ES-I3 (cell line): Measurements from ENCODE around the gene NISCH.

ENCODE experiments used
- H3K36me3 ChIP-seq: 2 replicates; pipeline ENCODE4 v1.6.1; 2013; ENCODE audit warnings: mild to moderate bottlenecking, low read length, control low read depth, moderate library complexity; ENCODE audit not compliant: insufficient read depth
- H3K4me1 ChIP-seq: 2 replicates; pipeline ENCODE4 v1.6.1; 2013; ENCODE audit warnings: mild to moderate bottlenecking, control low read depth, low read length; ENCODE audit not compliant: insufficient read depth
- H3K9ac ChIP-seq: 2 replicates; pipeline ENCODE4 v1.6.1; 2013; ENCODE audit warnings: low read depth, mild to moderate bottlenecking, low read length, moderate library complexity
- H3K9me3 ChIP-seq: 2 replicates; pipeline ENCODE4 v1.6.1; 2013; ENCODE audit warnings: mild to moderate bottlenecking, low read length, moderate library complexity; ENCODE audit not compliant: control insufficient read depth, insufficient read depth

Gene NISCH

GRCh38 chr3:52528586-52529375 lies 73.4 kb downstream of the NISCH start:
- Histone ChIP-seq H3K9ac (no peak overlapping the region), H3K4me1 (peaks cover 4% of the 10 kb centered on the region; the same call in 1 of the 2 replicates), H3K36me3 (peaks cover 2% of the 10 kb centered on the region; the same call in 1 of the 2 replicates), H3K9me3 (no peaks in the 10 kb centered on the region)

- H3K4me1 ChIP-seq, result peaks cover 4% of the 10 kb centered on the region; the same call in 1 of the 2 replicates
- H3K9ac ChIP-seq, result no peak overlapping the region
- H3K9me3 ChIP-seq, result no peaks in the 10 kb centered on the region
- H3K36me3 ChIP-seq, result no peaks in the 10 kb centered on the region; the same call in 1 of the 2 replicates
Measured at GRCh38 chr3:52529376-52530333, 74.3 kb downstream of the NISCH start.

GRCh38 chr3:52530918-52531826 lies 75.8 kb downstream of the NISCH start:
- Histone ChIP-seq H3K4me1 (peaks cover 4% of the 10 kb centered on the region; the same call in 1 of the 2 replicates), H3K36me3 (no peaks in the 10 kb centered on the region; the same call in 1 of the 2 replicates), H3K9ac (no peak overlapping the region), H3K9me3 (no peaks in the 10 kb centered on the region)

- peak overlapping the region; percentile 62 for H3K9ac ChIP-seq
- no peaks in the 10 kb centered on the region; the same call in 1 of the 2 replicates for H3K36me3 ChIP-seq
- H3K9me3 ChIP-seq, result no peaks in the 10 kb centered on the region
- peaks cover 4% of the 10 kb centered on the region; the same call in 1 of the 2 replicates for H3K4me1 ChIP-seq
Measured at GRCh38 chr3:52531860-52532516, 76.6 kb downstream of the NISCH start.

GRCh38 chr3:52532517-52532837 lies 77.1 kb downstream of the NISCH start:
- H3K9ac ChIP-seq, result peak overlapping the region; percentile 62
- peaks cover 6% of the 10 kb centered on the region; the same call in 1 of the 2 replicates for H3K4me1 ChIP-seq
- no peaks in the 10 kb centered on the region for H3K9me3 ChIP-seq
- H3K36me3 ChIP-seq, result no peaks in the 10 kb centered on the region; the same call in 1 of the 2 replicates

- Histone ChIP-seq H3K9ac (peak overlapping the region; percentile 62), H3K9me3 (no peaks in the 10 kb centered on the region), H3K36me3 (no peaks in the 10 kb centered on the region; the same call in 1 of the 2 replicates), H3K4me1 (peaks cover 12% of the 10 kb centered on the region)
Measured at GRCh38 chr3:52532838-52533622, 77.6 kb downstream of the NISCH start.

- Histone ChIP-seq H3K9me3 (no peaks in the 10 kb centered on the region), H3K4me1 (peaks cover 12% of the 10 kb centered on the region), H3K36me3 (no peaks in the 10 kb centered on the region; the same call in 1 of the 2 replicates), H3K9ac (peak within 1 kb of the TSS; percentile 70)
Measured at GRCh38 chr3:52533623-52534280, 78.3 kb downstream of the NISCH start, which contains the start of gene NT5DC2. TSS of gene NT5DC2 (minus strand) at chr3:52533857. CDS start at chr3:52533737, 120 bp downstream.

GRCh38 chr3:52534281-52535183 lies 79.1 kb downstream of the NISCH start:
- Histone ChIP-seq H3K9ac (peak overlapping the region; percentile 70), H3K4me1 (peaks cover 12% of the 10 kb centered on the region), H3K9me3 (no peaks in the 10 kb centered on the region), H3K36me3 (no peaks in the 10 kb centered on the region)

- peak overlapping the region; percentile 70; the same call in 1 of the 2 replicates for H3K9ac ChIP-seq
- peaks cover 12% of the 10 kb centered on the region for H3K4me1 ChIP-seq
Measured at GRCh38 chr3:52535411-52536111, 80.2 kb downstream of the NISCH start.

GRCh38 chr3:52536112-52536368 lies 80.6 kb downstream of the NISCH start:
- Histone ChIP-seq H3K9me3 (no peaks in the 10 kb centered on the region), H3K9ac (no peak overlapping the region), H3K4me1 (peaks cover 12% of the 10 kb centered on the region)

More at GRCh38 chr3:52535411-52536111, 80.2 kb downstream of the NISCH start:
- Histone ChIP-seq H3K36me3 (no peaks in the 10 kb centered on the region), H3K9me3 (no peaks in the 10 kb centered on the region)

GRCh38 chr3:52536369-52537164 lies 81.2 kb downstream of the NISCH start, which contains the start of gene UQCC5:
TSS of gene UQCC5 (plus strand) at chr3:52536605. CDS start at chr3:52536756, 151 bp downstream.
- Histone ChIP-seq H3K9ac (peak within 1 kb of the TSS; percentile 92), H3K9me3 (no peaks in the 10 kb centered on the region), H3K4me1 (peaks cover 12% of the 10 kb centered on the region), H3K36me3 (no peaks in the 10 kb centered on the region)

More at GRCh38 chr3:52536112-52536368, 80.6 kb downstream of the NISCH start:
- no peaks in the 10 kb centered on the region for H3K36me3 ChIP-seq
